ENCODE results near the gene FKBP2.

DNA sequence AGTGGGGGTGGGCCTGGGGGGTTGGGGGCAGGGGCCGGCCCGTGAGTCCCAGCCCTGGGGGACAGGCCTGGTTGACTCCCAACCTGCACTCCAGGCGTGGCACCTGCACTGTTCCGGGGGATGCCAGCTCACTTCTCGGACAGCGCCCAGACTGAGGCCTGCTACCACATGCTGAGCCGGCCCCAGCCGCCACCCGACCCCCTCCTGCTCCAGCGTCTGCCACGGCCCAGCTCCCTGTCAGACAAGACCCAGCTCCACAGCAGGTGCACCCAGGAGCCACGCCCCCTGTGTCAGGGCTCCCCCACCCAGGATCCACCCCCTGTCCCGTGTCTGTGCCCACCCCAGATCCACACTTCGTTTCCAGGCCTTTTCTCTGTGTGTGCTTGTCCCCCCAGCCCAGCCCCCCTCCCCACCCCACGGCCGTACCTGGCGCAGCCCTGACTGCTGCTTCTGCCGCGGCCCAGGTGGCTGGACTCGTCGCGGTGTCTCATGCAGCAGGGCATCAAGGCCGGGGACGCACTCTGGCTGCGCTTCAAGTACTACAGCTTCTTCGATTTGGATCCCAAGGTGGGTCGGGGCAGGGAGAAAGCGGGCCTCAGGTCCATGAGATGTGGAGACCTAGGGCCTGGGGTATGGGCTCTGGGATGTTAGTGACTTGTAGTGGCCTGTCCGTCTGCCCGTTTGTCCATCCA lies 29.6 kb upstream of the FKBP2 start:
- no peak for TF ChIP-seq POLR2A (IDR thresholded peaks at IDR 0.05)
- TF ChIP-seq, protein P1, sequence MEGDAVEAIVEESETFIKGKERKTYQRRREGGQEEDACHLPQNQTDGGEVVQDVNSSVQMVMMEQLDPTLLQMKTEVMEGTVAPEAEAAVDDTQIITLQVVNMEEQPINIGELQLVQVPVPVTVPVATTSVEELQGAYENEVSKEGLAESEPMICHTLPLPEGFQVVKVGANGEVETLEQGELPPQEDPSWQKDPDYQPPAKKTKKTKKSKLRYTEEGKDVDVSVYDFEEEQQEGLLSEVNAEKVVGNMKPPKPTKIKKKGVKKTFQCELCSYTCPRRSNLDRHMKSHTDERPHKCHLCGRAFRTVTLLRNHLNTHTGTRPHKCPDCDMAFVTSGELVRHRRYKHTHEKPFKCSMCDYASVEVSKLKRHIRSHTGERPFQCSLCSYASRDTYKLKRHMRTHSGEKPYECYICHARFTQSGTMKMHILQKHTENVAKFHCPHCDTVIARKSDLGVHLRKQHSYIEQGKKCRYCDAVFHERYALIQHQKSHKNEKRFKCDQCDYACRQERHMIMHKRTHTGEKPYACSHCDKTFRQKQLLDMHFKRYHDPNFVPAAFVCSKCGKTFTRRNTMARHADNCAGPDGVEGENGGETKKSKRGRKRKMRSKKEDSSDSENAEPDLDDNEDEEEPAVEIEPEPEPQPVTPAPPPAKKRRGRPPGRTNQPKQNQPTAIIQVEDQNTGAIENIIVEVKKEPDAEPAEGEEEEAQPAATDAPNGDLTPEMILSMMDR (IDR thresholded peaks at IDR 0.05): no peak
- no peak for TF ChIP-seq EP300 (IDR thresholded peaks at IDR 0.05)
